Measurements from ENCODE around the gene CRAT.

The CRAT gene

DNA sequence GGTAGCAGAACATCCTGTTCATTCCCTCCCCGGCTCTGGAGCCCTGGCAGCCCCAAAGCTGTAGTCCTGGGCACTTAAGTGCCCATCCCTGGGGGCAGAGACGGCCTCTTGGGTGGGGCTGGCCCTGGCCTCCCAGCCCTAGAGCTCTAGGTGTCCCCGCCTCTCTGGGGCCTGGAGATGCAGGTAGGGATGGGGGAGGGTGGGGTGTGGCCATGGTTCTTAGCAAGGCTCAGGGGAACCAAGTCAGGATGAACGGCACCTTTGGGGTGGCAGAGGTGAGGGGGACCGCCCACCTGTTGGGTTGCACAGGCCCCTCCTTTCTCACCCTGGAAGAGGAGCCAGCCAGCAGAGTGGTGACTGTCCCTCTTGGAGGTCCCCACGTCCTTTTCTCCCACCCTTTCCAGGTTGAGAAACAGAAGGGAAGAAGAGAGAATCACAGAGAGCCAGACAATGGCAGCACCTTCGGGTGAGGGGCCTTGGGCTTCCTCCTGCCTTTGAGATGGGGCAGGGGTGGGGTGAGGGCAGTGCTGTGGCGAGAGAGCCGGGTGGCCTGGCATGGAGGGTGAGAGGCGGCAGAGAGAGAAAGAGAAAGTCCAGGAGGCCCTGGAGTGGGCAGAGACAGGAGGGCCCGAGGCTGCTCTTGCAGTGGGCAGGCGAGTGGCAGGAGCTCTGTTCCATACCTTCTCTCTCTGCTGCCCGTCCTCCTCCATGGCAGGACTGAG, 2.3 kb downstream of the CRAT start:
- DNase-seq: no peak
- Histone ChIP-seq H3K4me1 (ENCODE audit: insufficient read depth, low read length) (peaks cover 21% of the 10 kb centered on the region), H3K79me2 (ENCODE audit: insufficient read depth, low read length) (peaks cover 24% of the 10 kb centered on the region), H3K4me3 (ENCODE audit: low read depth in 1 of 2, low read length in 2 of 2) (no peak overlapping the region), H3K9me3 (ENCODE audit: insufficient read depth, low read length, severe bottlenecking) (no peaks in the 10 kb centered on the region), H4K20me1 (ENCODE audit: insufficient read depth, low read length) (no peaks in the 10 kb centered on the region), H3K27me3 (ENCODE audit: insufficient read depth, low read length, poor library complexity) (no peaks in the 10 kb centered on the region), H3K9ac (ENCODE audit: low read depth, low read length) (no peak overlapping the region), H3K27ac (ENCODE audit: low read length) (no peak overlapping the region), H3K36me3 (ENCODE audit: insufficient read depth, low read length) (no peaks in the 10 kb centered on the region; the same call in 1 of the 2 replicates), H3K4me2 (ENCODE audit: insufficient read depth, low read length) (no peak overlapping the region), H2AFZ (ENCODE audit: low read depth, low read length) (no peak overlapping the region)
- TF ChIP-seq, protein P1, sequence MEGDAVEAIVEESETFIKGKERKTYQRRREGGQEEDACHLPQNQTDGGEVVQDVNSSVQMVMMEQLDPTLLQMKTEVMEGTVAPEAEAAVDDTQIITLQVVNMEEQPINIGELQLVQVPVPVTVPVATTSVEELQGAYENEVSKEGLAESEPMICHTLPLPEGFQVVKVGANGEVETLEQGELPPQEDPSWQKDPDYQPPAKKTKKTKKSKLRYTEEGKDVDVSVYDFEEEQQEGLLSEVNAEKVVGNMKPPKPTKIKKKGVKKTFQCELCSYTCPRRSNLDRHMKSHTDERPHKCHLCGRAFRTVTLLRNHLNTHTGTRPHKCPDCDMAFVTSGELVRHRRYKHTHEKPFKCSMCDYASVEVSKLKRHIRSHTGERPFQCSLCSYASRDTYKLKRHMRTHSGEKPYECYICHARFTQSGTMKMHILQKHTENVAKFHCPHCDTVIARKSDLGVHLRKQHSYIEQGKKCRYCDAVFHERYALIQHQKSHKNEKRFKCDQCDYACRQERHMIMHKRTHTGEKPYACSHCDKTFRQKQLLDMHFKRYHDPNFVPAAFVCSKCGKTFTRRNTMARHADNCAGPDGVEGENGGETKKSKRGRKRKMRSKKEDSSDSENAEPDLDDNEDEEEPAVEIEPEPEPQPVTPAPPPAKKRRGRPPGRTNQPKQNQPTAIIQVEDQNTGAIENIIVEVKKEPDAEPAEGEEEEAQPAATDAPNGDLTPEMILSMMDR (IDR thresholded peaks at IDR 0.05; ENCODE audit: borderline replicate concordance, extremely low read depth, low read length, poor library complexity, severe bottlenecking): no peak
- no peak for TF ChIP-seq EZH2 (IDR thresholded peaks at IDR 0.05; ENCODE audit: borderline replicate concordance, low read depth, low read length, severe bottlenecking)
- no peak for ATAC-seq (ENCODE audit: insufficient read depth, low read depth)

- DNase-seq (no peak), ATAC-seq (ENCODE audit: insufficient read depth, low read depth) (no peak)
- H3K27me3 ChIP-seq (ENCODE audit: insufficient read depth, low read length, poor library complexity): no peaks in the 10 kb centered on the region
- no peak overlapping the region for H3K4me2 ChIP-seq (ENCODE audit: insufficient read depth, low read length)
- H3K27ac ChIP-seq (ENCODE audit: low read length): no peak overlapping the region
- H4K20me1 ChIP-seq (ENCODE audit: insufficient read depth, low read length): no peaks in the 10 kb centered on the region
- no peaks in the 10 kb centered on the region; the same call in 1 of the 2 replicates for H3K36me3 ChIP-seq (ENCODE audit: insufficient read depth, low read length)
- no peak for TF ChIP-seq EZH2 (IDR thresholded peaks at IDR 0.05; ENCODE audit: borderline replicate concordance, low read depth, low read length, severe bottlenecking)
- TF ChIP-seq, protein P1 (IDR thresholded peaks at IDR 0.05; ENCODE audit: borderline replicate concordance, extremely low read depth, low read length, poor library complexity, severe bottlenecking): no peak
- H3K79me2 ChIP-seq (ENCODE audit: insufficient read depth, low read length): peaks cover 18% of the 10 kb centered on the region
- no peak overlapping the region for H3K9ac ChIP-seq (ENCODE audit: low read depth, low read length)
- no peak overlapping the region for H2AFZ ChIP-seq (ENCODE audit: low read depth, low read length)
- no peaks in the 10 kb centered on the region for H3K9me3 ChIP-seq (ENCODE audit: insufficient read depth, low read length, severe bottlenecking)
- H3K4me1 ChIP-seq (ENCODE audit: insufficient read depth, low read length): peaks cover 16% of the 10 kb centered on the region
- H3K4me3 ChIP-seq (ENCODE audit: low read depth in 1 of 2, low read length in 2 of 2): no peak overlapping the region
Observed at GRCh38 chr9:129107651-129108050, 2.9 kb downstream of the CRAT start.

- Histone ChIP-seq H3K4me3 (ENCODE audit: low read depth in 1 of 2, low read length in 2 of 2) (no peak overlapping the region), H3K9me3 (ENCODE audit: insufficient read depth, low read length, severe bottlenecking) (no peaks in the 10 kb centered on the region), H3K27ac (ENCODE audit: low read length) (no peak overlapping the region), H2AFZ (ENCODE audit: low read depth, low read length) (no peak overlapping the region), H3K36me3 (ENCODE audit: insufficient read depth, low read length) (no peaks in the 10 kb centered on the region), H3K4me1 (ENCODE audit: insufficient read depth, low read length) (peaks cover 8% of the 10 kb centered on the region), H3K9ac (ENCODE audit: low read depth, low read length) (no peak overlapping the region), H4K20me1 (ENCODE audit: insufficient read depth, low read length) (no peaks in the 10 kb centered on the region), H3K79me2 (ENCODE audit: insufficient read depth, low read length) (peaks cover 3% of the 10 kb centered on the region; the same call in 1 of the 2 replicates), H3K27me3 (ENCODE audit: insufficient read depth, low read length, poor library complexity) (no peaks in the 10 kb centered on the region), H3K4me2 (ENCODE audit: insufficient read depth, low read length) (no peak overlapping the region)
- TF ChIP-seq, protein P1 (IDR thresholded peaks at IDR 0.05; ENCODE audit: borderline replicate concordance, extremely low read depth, low read length, poor library complexity, severe bottlenecking): no peak
- no peak for TF ChIP-seq EZH2 (IDR thresholded peaks at IDR 0.05; ENCODE audit: borderline replicate concordance, low read depth, low read length, severe bottlenecking)
- DNase-seq (no peak), ATAC-seq (ENCODE audit: insufficient read depth, low read depth) (no peak)
Observed at GRCh38 chr9:129105857-129106694, 4.5 kb downstream of the CRAT start.
